Endothelial cell of umbilical vein (primary cell): ENCODE measurements around the gene HOXD12. TPM values are rescaled to one million over a fixed set of nuclear protein-coding genes. Genes with fewer than 3 reads are reported as not detected.

Experiments used
- BruUV-seq: library from RNA; stranded (reverse); fragments of 400-500 nt; replicated peaks from 2 replicates; lab custom pipeline; 2021; lab: Mats Ljungman, UMichigan
- CTCF ChIA-PET: fragments of 300-600, 350-600 bp; sonication (Branson Sonifier 250); formaldehyde crosslinking; loops from one replicate; lab custom pipeline; 2021; ENCODE audit warnings: antibody characterized with exemption, inconsistent platforms; lab: Charles Lee
- POLR2A ChIA-PET: fragments of 300-600, 350-600 bp; sonication (Branson Sonifier 250); formaldehyde crosslinking; loops from one replicate; lab custom pipeline; 2021; ENCODE audit warnings: antibody characterized with exemption, inconsistent platforms; lab: Charles Lee
- DNase-seq: peaks from one replicate; pipeline ENCODE4 v3.0.0-alpha.2; 2011; ENCODE audit warnings: low read depth, low spot score
- FAIRE-seq: peaks from 2 replicates; lab custom pipeline; 2011; peaks lifted over from hg19 to GRCh38; lab: Jason Lieb, UNC
- H2AFZ ChIP-seq: 2 replicates; pipeline ENCODE4 v1.6.0; 2012; ENCODE audit warnings: low read depth, low read length, control low read depth, inconsistent platforms
- H3K27ac ChIP-seq: 2 replicates; pipeline ENCODE4 v1.5.1; 2011; ENCODE audit warnings: low read depth, mild to moderate bottlenecking, control low read depth, low read length, moderate library complexity; ENCODE audit not compliant: insufficient read depth
- H3K27me3 ChIP-seq, 2 experiments: 2 replicates each; pipeline versions ENCODE4 v1.6.0 to v1.6.1; 2011; ENCODE audit warnings: low read length in 2 of 2, mixed read lengths in 1 of 2; ENCODE audit not compliant: control insufficient read depth in 2 of 2, insufficient read depth in 2 of 2
- H3K36me3 ChIP-seq, 2 experiments: 2 replicates in 1 of 2; 3 replicates in 1 of 2; pipeline ENCODE4 v1.5.1; 2011; ENCODE audit warnings: low read length in 2 of 2, mild to moderate bottlenecking in 1 of 2, moderate library complexity in 1 of 2; ENCODE audit not compliant: control insufficient read depth in 2 of 2, insufficient read depth in 2 of 2; ENCODE audit errors: extremely low read depth in 1 of 2
- H3K4me1 ChIP-seq: 3 replicates; pipeline ENCODE4 v1.5.1; 2011; ENCODE audit warnings: mild to moderate bottlenecking, low read length; ENCODE audit not compliant: control insufficient read depth, insufficient read depth; ENCODE audit errors: extremely low read depth
- H3K4me2 ChIP-seq: 2 replicates; pipeline ENCODE4 v1.6.1; 2011; ENCODE audit warnings: low read length, control low read depth, mixed read lengths; ENCODE audit not compliant: insufficient read depth
- H3K4me3 ChIP-seq, 3 experiments: fragments of 200-600 bp in 1 of 3; sonication (generic), shearing (Covaris generic) in 1 of 3; replicated peaks in 1 of 3; 2 replicates each; pipeline ENCODE4 v1.5.1; 2011 to 2016; ENCODE audit warnings: control low read depth in 3 of 3, low read length in 3 of 3, mild to moderate bottlenecking in 2 of 3, inconsistent platforms in 1 of 3, low read depth in 1 of 3, moderate library complexity in 1 of 3; ENCODE audit not compliant: insufficient read depth in 1 of 3
- H3K79me2 ChIP-seq: 2 replicates; pipeline ENCODE4 v1.6.0; 2012; ENCODE audit warnings: low read length, inconsistent platforms; ENCODE audit not compliant: control insufficient read depth, insufficient read depth
- H3K9ac ChIP-seq: replicated peaks from 2 replicates; pipeline ENCODE3; 2011; ENCODE audit warnings: low read length, control low read depth; ENCODE audit not compliant: insufficient read depth; ENCODE audit errors: extremely low read depth
- H3K9me1 ChIP-seq: replicated peaks from 3 replicates; pipeline ENCODE4 v1.6.0; 2011; ENCODE audit warnings: mild to moderate bottlenecking, low read length; ENCODE audit not compliant: control insufficient read depth, insufficient read depth; ENCODE audit errors: extremely low read depth
- H3K9me3 ChIP-seq: replicated peaks from 2 replicates; pipeline ENCODE4 v1.5.1; 2012; ENCODE audit warnings: low read length, inconsistent platforms; ENCODE audit not compliant: control insufficient read depth, insufficient read depth
- H4K20me1 ChIP-seq: replicated peaks from 2 replicates; pipeline ENCODE3; 2011; ENCODE audit warnings: mild to moderate bottlenecking, low read length; ENCODE audit not compliant: control insufficient read depth, insufficient read depth; ENCODE audit errors: extremely low read depth
- EZH2 ChIP-seq: IDR thresholded peaks from 2 replicates; pipeline ENCODE4 v1.6.1; 2012; ENCODE audit warnings: borderline replicate concordance, low read depth, mild to moderate bottlenecking, moderate library complexity, low read length, inconsistent platforms; ENCODE audit not compliant: severe bottlenecking
- POLR2A ChIP-seq: IDR thresholded peaks from 2 replicates; pipeline ENCODE4 v1.6.1; 2012; ENCODE audit warnings: low read depth, mild to moderate bottlenecking, control low read depth, low read length
- POLR2AphosphoS5 ChIP-seq: IDR thresholded peaks from 2 replicates; pipeline ENCODE4 v1.6.1; 2012; ENCODE audit warnings: low read depth, mild to moderate bottlenecking, control low read depth, low read length, moderate library complexity; ENCODE audit not compliant: insufficient read depth
- dilution Hi-C: fragments of 300-500 bp; cut with MboI; formaldehyde crosslinking; loops from one replicate; pipeline ENCODE4 v1.15.0; 2019; ENCODE audit warnings: low sequenced_read_pairs; ENCODE audit not compliant: extremely low pct_ligation_motif_present
- intact Hi-C: fragments of 100-400 bp; cut with micrococcal nuclease; formaldehyde crosslinking; loops from one replicate; pipeline ENCODE4 v1.10.0; 2022
- polyA plus RNA-seq, 4 experiments: library from polyadenylated mRNA; depleted of rRNA in 3 of 4; stranded (reverse) in 3 of 4; unstranded in 1 of 4; fragments of >200 nt; gene quantifications; 2 replicates each; pipeline versions ENCODE4 v1.2.1 to v1.2.3, GENCODE V29; 2011 to 2012; ENCODE audit warnings: missing spikeins in 1 of 4
- total RNA-seq: library from RNA; stranded (reverse); gene quantifications from 2 replicates; pipeline ENCODE4 v1.2.3, GENCODE V29; 2021
- TF ChIP-seq, protein P1 (sequence below), 2 donors: IDR thresholded peaks; 1 replicate in 1 of 2; 2 replicates in 1 of 2; pipeline ENCODE4 v1.5.1; 2011; ENCODE audit warnings: low read length in 2 of 2, mild to moderate bottlenecking in 2 of 2, moderate library complexity in 2 of 2, control low read depth in 1 of 2, inconsistent platforms in 1 of 2, low read depth in 1 of 2; ENCODE audit not compliant: insufficient read depth in 1 of 2; ENCODE audit errors: extremely low read depth in 1 of 2

HOXD12 gene
- total and polyA plus RNA-seq, 2 donors (not counting 3 experiments of a cell fraction or from before 2014, with no cell fraction given): not detected

DNA sequence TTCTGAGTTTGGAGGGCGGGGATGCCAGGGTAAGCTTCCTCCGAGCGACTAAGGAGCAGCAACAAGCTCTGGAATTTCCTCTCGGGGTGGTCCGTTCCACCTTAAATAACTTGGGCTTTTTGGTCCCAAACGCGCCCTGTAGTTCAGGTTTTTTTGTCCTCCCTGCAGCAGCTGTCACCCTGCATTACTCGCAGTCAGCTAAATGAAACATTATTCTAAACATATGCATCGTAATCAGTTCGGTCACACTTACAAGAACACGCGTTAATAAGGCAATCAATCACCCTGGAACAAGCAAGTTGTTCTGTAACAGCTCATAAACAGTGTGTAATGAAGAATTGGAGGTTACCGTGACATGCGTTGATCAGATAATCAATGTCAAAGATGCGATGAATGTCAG lies 24.1 kb upstream of the HOXD12 start:
- DNase-seq (no peak), FAIRE-seq (no peak)
- Histone ChIP-seq H3K9me1 (no peaks in the 10 kb centered on the region), H3K9me3 (no peaks in the 10 kb centered on the region), H2AFZ (no peak overlapping the region), H3K36me3 (no peaks in the 10 kb centered on the region), H3K79me2 (no peaks in the 10 kb centered on the region), H4K20me1 (peaks cover 2% of the 10 kb centered on the region), H3K4me3 (no peak overlapping the region), H3K4me2 (no peak overlapping the region), H3K27ac (no peak overlapping the region), H3K9ac (no peak overlapping the region), H3K4me1 (no peaks in the 10 kb centered on the region), H3K27me3 (peaks cover 78 to 97% of the 10 kb centered on the region in 2 experiments)
- CTCF ChIA-PET: interaction anchor here (0.9 to 1.5 kb wide), 5 partner anchors 11 to 708 kb away, joined by 3 to 5 read pairs (median 3); no protein-coding TSS in a partner anchor
- intact Hi-C loops: no loop called here
- TF ChIP-seq POLR2A (no peak), EZH2 (peak; percentile 30)
- TF ChIP-seq, protein P1, sequence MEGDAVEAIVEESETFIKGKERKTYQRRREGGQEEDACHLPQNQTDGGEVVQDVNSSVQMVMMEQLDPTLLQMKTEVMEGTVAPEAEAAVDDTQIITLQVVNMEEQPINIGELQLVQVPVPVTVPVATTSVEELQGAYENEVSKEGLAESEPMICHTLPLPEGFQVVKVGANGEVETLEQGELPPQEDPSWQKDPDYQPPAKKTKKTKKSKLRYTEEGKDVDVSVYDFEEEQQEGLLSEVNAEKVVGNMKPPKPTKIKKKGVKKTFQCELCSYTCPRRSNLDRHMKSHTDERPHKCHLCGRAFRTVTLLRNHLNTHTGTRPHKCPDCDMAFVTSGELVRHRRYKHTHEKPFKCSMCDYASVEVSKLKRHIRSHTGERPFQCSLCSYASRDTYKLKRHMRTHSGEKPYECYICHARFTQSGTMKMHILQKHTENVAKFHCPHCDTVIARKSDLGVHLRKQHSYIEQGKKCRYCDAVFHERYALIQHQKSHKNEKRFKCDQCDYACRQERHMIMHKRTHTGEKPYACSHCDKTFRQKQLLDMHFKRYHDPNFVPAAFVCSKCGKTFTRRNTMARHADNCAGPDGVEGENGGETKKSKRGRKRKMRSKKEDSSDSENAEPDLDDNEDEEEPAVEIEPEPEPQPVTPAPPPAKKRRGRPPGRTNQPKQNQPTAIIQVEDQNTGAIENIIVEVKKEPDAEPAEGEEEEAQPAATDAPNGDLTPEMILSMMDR (IDR thresholded peaks at IDR 0.05; ENCODE audit: extremely low read depth in 1 of 2, insufficient read depth in 1 of 2, low read depth in 1 of 2, low read length in 2 of 2): no peak
- dilution Hi-C loops: no loop called here
- BruUV-seq: no TSS peak
- POLR2A ChIA-PET: no interaction called here

DNA sequence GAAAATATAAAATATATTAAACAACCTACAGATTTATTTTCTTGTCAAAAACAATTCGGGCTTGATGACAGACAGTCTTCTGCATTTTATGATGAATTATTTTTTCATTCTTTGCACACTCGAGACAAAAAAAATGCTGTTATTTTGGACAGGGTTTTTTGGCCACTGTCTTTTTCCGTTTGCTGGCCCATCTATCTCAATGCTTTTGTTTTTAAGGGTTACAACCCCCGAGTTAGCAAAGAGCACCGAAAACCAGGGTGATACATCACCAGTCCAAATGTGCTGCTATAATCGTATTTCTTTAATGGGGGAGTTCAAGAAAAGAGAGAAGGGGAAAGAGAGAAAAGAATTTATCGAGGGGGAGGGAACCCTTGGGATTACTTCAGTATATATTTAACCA lies 23.5 kb upstream of the HOXD12 start:
- H3K27me3 ChIP-seq: peaks cover 78 to 97% of the 10 kb centered on the region in 2 experiments

More for the DNA sequence above, 23.5 kb upstream of the HOXD12 start:
- Histone ChIP-seq H3K9me3 (no peaks in the 10 kb centered on the region), H3K27ac (no peak overlapping the region), H4K20me1 (peaks cover 2% of the 10 kb centered on the region), H3K9ac (no peak overlapping the region), H2AFZ (no peak overlapping the region), H3K36me3 (no peaks in the 10 kb centered on the region), H3K4me3 (no peak overlapping the region), H3K79me2 (no peaks in the 10 kb centered on the region), H3K9me1 (no peaks in the 10 kb centered on the region), H3K4me2 (no peak overlapping the region), H3K4me1 (no peaks in the 10 kb centered on the region)
- BruUV-seq: no TSS peak
- DNase-seq (no peak), FAIRE-seq (no peak)
- TF ChIP-seq POLR2AphosphoS5 (no peak), EZH2 (peak; percentile 51)
- ChIA-PET POLR2A (no interaction called here), CTCF (interaction anchor here (1.1 to 1.5 kb wide), 3 partner anchors 22 to 709 kb away, joined by 3 to 5 read pairs (median 3); no protein-coding TSS in a partner anchor)
- dilution Hi-C loops: no loop called here
- intact Hi-C loops: no loop called here
